ENCODE results near the gene MYCN.

MYCN gene

GRCh38 chr2:15943378-15944280 is 3.3 kb downstream of the MYCN start:
- no peak overlapping the region for H3K27ac ChIP-seq
- TF ChIP-seq, protein P1, sequence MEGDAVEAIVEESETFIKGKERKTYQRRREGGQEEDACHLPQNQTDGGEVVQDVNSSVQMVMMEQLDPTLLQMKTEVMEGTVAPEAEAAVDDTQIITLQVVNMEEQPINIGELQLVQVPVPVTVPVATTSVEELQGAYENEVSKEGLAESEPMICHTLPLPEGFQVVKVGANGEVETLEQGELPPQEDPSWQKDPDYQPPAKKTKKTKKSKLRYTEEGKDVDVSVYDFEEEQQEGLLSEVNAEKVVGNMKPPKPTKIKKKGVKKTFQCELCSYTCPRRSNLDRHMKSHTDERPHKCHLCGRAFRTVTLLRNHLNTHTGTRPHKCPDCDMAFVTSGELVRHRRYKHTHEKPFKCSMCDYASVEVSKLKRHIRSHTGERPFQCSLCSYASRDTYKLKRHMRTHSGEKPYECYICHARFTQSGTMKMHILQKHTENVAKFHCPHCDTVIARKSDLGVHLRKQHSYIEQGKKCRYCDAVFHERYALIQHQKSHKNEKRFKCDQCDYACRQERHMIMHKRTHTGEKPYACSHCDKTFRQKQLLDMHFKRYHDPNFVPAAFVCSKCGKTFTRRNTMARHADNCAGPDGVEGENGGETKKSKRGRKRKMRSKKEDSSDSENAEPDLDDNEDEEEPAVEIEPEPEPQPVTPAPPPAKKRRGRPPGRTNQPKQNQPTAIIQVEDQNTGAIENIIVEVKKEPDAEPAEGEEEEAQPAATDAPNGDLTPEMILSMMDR (IDR thresholded peaks at IDR 0.05) = 0 out of 2 replicates have a peak, but pooled peaks have one; percentile 7
- TF ChIP-seq ZFX (IDR thresholded peaks at IDR 0.05; ENCODE audit: borderline replicate concordance) = no peak

- no peak overlapping the region for H3K27ac ChIP-seq
- TF ChIP-seq, protein P1 (IDR thresholded peaks at IDR 0.05) = no peak
- no peak for TF ChIP-seq ZFX (IDR thresholded peaks at IDR 0.05; ENCODE audit: borderline replicate concordance)
Observed at GRCh38 chr2:15944325-15945017, 4.1 kb downstream of the MYCN start.

DNA sequence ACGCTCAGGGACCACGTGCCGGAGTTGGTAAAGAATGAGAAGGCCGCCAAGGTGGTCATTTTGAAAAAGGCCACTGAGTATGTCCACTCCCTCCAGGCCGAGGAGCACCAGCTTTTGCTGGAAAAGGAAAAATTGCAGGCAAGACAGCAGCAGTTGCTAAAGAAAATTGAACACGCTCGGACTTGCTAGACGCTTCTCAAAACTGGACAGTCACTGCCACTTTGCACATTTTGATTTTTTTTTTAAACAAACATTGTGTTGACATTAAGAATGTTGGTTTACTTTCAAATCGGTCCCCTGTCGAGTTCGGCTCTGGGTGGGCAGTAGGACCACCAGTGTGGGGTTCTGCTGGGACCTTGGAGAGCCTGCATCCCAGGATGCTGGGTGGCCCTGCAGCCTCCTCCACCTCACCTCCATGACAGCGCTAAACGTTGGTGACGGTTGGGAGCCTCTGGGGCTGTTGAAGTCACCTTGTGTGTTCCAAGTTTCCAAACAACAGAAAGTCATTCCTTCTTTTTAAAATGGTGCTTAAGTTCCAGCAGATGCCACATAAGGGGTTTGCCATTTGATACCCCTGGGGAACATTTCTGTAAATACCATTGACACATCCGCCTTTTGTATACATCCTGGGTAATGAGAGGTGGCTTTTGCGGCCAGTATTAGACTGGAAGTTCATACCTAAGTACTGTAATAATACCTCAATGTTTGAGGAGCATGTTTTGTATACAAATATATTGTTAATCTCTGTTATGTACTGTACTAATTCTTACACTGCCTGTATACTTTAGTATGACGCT is 5.8 kb downstream of the MYCN start:
- no peak for TF ChIP-seq ZFX (IDR thresholded peaks at IDR 0.05; ENCODE audit: borderline replicate concordance)
- TF ChIP-seq, protein P1 (IDR thresholded peaks at IDR 0.05) = no peak
- no peak overlapping the region for H3K27ac ChIP-seq

GRCh38 chr2:15946983-15947382 is 6.6 kb downstream of the MYCN start:
- H3K27ac ChIP-seq = no peak overlapping the region
- TF ChIP-seq ZFX (IDR thresholded peaks at IDR 0.05; ENCODE audit: borderline replicate concordance) = no peak
- TF ChIP-seq, protein P1 (IDR thresholded peaks at IDR 0.05) = no peak

DNA sequence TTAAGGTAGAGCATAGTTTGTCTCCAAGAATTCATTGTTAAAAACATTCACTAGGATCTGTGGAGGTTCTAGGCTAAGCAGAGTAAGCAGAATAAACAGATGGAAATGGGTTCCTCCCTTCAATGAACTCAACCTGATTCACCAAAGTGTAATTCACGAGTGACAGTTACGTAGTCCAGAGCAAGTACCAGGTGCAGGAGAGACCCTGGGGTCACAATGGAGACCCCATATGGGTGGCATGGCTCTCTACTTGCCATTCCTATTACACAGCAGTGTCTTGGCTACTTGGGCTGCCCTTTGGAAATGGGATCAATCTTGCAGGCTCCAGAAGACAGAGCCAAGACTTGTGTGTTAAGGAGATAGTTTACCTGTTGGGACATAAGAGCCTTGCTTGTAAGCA is 7.1 kb downstream of the MYCN start:
- no peak overlapping the region for H3K27ac ChIP-seq
- TF ChIP-seq ZFX (IDR thresholded peaks at IDR 0.05; ENCODE audit: borderline replicate concordance) = no peak
- TF ChIP-seq, protein P1 (IDR thresholded peaks at IDR 0.05) = no peak

- TF ChIP-seq, protein P1 (IDR thresholded peaks at IDR 0.05) = no peak
- no peak for TF ChIP-seq ZFX (IDR thresholded peaks at IDR 0.05; ENCODE audit: borderline replicate concordance)
- no peak overlapping the region for H3K27ac ChIP-seq
Observed at GRCh38 chr2:15948704-15948957, 8.3 kb downstream of the MYCN start.
